ENCODE measurements around the gene TTC29.
"Not testable (repeated sequence)": the region's sequence is repeated elsewhere in the genome, so short reads cannot be mapped to it uniquely, and the experiment has no call there.

The TTC29 gene

DNA sequence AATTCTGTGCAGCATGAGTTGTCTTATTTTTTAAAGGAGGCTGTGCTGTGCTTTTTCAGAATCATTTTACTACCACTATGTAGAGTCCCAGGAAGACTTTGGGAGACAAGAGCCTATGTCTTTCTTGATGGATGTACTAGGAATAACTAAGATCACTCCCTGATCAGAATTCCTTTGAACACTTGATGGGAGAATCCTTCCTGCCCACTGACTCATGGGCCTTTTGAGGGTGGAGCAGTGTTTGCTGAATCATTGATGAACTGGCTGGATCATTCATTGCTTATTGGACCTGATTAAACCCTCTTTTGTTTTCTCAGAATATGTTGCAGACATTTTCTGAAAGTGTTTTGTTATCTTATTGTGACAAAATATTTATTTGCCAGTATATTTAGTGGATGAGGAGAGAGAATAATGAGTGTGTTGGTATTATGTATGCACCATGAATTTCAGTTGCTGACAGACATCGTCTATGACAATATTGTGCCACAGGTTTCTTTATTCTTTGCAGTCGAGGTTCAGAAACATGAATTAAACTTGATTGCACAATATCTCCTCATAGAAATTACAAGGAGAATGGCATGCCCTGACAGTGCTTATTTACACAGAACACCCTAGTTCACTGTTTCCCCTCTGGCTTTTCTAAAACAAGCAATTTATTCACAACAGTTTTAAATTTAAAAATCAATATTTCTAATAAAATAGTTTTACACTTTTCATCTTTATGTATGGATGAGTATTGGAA lies 270.7 kb downstream of the TTC29 start:
- DNase-seq = no peak

DNA sequence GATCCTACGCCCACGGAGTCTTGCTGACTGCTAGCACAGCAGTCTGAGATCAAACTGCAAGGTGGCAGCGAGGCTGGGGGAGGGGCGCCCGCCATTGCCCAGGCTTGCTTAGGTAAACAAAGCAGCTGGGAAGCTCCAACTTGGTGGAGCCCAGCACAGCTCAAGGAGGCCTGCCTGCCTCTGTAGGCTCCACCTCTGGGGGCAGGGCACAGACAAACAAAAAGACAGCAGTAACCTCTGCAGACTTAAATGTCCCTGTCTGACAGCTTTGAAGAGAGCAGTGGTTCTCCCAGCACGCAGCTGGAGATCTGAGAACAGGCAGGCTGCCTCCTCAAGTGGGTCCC lies 281.7 kb downstream of the TTC29 start:
- not testable (repeated sequence) for DNase-seq

DNA sequence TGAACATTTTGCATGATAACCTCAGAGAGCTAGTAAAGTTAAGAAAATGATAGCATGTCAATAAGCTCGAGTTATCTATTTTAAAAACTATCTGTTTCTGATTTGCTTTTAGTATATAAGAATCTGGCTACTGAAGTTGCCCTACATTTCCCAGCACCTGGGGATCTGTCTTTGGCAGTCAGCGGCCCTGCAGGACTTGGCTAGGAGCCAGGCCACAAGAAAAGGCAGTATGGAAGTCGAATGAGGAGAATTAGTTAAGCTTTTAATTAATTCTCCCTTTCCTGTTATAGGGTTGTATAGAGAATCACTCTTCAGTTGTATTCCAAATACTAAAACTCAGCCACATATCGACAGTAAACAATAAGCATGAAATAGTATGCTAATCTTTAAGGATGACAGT lies 284.3 kb downstream of the TTC29 start:
- DNase-seq = no peak
